ENCODE results near the gene PITX3. TPM values are rescaled to one million over a fixed set of nuclear protein-coding genes. Genes with fewer than 3 reads are reported as not detected.
"Not testable (repeated sequence)": the region's sequence is repeated elsewhere in the genome, so short reads cannot be mapped to it uniquely, and the experiment has no call there.

PITX3 gene
- total RNA-seq, 2 donors from 2014 or later, result not detected

DNA sequence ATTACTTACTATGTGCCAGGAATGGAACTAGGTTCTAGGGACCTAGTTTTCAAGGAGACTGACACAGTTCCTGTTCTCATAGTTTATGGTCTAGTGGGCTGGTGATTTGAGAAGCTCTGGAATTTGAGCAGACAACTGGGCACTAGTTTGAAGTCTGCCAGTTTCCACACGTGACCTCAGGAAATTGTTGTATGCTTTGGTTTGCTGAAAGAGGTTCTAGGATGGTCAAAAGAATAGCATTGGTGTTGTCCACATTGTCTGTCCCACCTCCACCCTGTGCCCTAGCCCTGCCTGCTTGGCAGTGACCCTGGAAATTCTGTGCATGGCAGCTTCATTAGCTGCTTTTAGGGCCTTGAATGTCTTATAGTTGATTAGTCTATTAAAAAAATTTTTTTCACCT, 32.8 kb upstream of the PITX3 start:
- peaks cover 20% of the 10 kb centered on the region for H3K4me1 Mint-ChIP-seq
- ATAC-seq (no peak), DNase-seq (no peak)
- no peak overlapping the region for H3K4me3 Mint-ChIP-seq
- H3K9me3 ChIP-seq (ENCODE audit: control insufficient read depth, low read length, poor library complexity, severe bottlenecking), result no peaks in the 10 kb centered on the region
- H3K27me3 Mint-ChIP-seq, result no peaks in the 10 kb centered on the region
- H3K36me3 Mint-ChIP-seq (ENCODE audit: low read depth), result no peaks in the 10 kb centered on the region
- no peak overlapping the region for H3K27ac Mint-ChIP-seq

GRCh38 chr10:102269017-102269416, 27.7 kb upstream of the PITX3 start:
- ATAC-seq (no peak), DNase-seq (no peak)
- no peaks in the 10 kb centered on the region for H3K9me3 ChIP-seq (ENCODE audit: control insufficient read depth, low read length, poor library complexity, severe bottlenecking)
- H3K4me3 Mint-ChIP-seq, result no peak overlapping the region
- H3K27me3 Mint-ChIP-seq, result no peaks in the 10 kb centered on the region
- H3K27ac Mint-ChIP-seq, result peak overlapping the region; percentile 49
- H3K36me3 Mint-ChIP-seq (ENCODE audit: low read depth), result peaks cover 2% of the 10 kb centered on the region
- peaks cover 36% of the 10 kb centered on the region for H3K4me1 Mint-ChIP-seq

- no peaks in the 10 kb centered on the region for H3K9me3 ChIP-seq (ENCODE audit: control insufficient read depth, low read length, poor library complexity, severe bottlenecking)
- Mint-ChIP-seq H3K27me3 (no peaks in the 10 kb centered on the region), H3K4me1 (peaks cover 32% of the 10 kb centered on the region), H3K27ac (no peak overlapping the region), H3K36me3 (ENCODE audit: low read depth) (peaks cover 2% of the 10 kb centered on the region), H3K4me3 (no peak overlapping the region)
- no peak for DNase-seq
- no peak for ATAC-seq
These were observed 27.1 kb upstream of the PITX3 start for GRCh38 chr10:102268375-102268888.

DNA sequence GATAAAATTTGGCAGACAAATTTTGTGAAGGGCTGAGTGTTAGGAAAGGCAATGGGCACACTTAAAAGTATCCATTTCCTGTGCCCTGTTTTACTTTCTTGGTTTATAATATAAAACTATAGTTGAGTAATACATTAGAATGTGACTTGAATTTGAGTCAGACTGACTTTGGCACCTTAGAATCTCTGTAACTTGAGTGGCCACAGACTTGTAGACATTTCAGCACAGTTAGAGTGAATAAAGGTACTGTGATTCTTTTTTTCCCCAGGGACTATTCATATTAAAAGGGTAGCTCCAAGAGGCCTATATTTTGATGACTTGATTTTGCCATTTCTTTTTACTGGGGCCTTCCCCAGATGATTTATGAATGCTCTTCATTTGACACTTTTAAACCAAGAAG, 26.4 kb upstream of the PITX3 start:
- Mint-ChIP-seq H3K4me3 (no peak overlapping the region), H3K4me1 (peaks cover 30% of the 10 kb centered on the region), H3K27ac (peak overlapping the region; percentile 72), H3K36me3 (ENCODE audit: low read depth) (peaks cover 2% of the 10 kb centered on the region), H3K27me3 (no peaks in the 10 kb centered on the region)
- DNase-seq, result no peak
- no peak for ATAC-seq
- no peaks in the 10 kb centered on the region for H3K9me3 ChIP-seq (ENCODE audit: control insufficient read depth, low read length, poor library complexity, severe bottlenecking)

DNA sequence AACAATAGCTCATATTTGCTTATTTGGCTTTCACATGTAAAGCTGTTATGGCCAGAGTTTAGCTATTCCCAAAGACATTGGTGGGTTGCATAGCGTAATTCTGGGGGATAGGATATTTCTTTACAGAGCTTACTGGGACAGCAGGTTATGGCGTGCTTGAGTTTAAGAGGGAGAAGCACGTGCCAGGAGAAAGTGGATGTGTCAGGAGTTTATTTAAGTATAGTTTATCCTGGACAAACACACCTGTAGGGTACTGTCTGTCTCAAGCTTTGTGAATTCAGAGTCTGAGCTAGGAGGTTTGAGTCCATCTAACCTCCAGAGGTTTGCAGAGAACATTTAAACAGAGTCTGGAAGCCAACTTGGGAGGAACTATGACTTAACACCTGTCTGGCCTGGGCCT, 25.4 kb upstream of the PITX3 start:
- H3K36me3 Mint-ChIP-seq (ENCODE audit: low read depth), result peaks cover 2% of the 10 kb centered on the region
- H3K4me3 Mint-ChIP-seq, result no peak overlapping the region
- H3K27ac Mint-ChIP-seq, result no peak overlapping the region

GRCh38 chr10:102264371-102264770, 23.1 kb upstream of the PITX3 start:
- Mint-ChIP-seq H3K4me3 (no peak overlapping the region), H3K27me3 (no peaks in the 10 kb centered on the region), H3K4me1 (peaks cover 28% of the 10 kb centered on the region), H3K36me3 (ENCODE audit: low read depth) (peaks cover 2% of the 10 kb centered on the region), H3K27ac (peak overlapping the region; percentile 60)
- no peaks in the 10 kb centered on the region for H3K9me3 ChIP-seq (ENCODE audit: control insufficient read depth, low read length, poor library complexity, severe bottlenecking)
- ATAC-seq (no peak), DNase-seq (no peak)

More for the DNA sequence above, 25.4 kb upstream of the PITX3 start:
- H3K9me3 ChIP-seq (ENCODE audit: control insufficient read depth, low read length, poor library complexity, severe bottlenecking), result no peaks in the 10 kb centered on the region
- no peaks in the 10 kb centered on the region for H3K27me3 Mint-ChIP-seq
- DNase-seq, result no peak
- ATAC-seq, result no peak
- peaks cover 28% of the 10 kb centered on the region for H3K4me1 Mint-ChIP-seq

DNA sequence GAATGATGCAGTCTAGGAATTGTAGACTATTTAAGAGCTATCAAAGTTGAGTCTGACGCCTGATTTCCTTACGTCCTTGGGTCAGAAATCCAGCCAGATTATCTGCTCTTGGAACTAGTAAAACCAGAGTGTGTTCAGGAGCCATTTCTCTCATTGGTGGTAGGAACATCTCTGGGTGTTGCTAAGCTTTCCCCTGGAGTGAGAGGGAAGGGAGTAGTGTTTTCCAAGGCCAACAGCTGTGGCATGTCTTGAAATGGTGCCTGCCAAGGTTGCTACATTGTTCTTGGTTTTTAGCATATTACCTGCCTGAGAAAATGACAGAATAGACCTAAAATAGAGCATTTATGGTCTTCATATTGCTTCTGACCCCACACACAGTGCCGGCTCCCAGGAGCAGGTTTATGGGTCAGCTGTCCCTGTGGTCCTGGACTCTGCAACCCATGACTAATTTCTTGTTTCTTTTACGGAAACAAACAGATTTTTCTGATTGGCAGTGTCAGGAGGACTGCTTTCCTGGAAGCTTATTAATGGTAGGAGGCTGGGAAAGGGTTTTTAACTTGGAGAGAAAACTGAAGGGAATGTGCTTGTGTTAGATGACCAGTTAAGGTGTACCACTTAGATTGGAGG, 21.5 kb upstream of the PITX3 start:
- no peaks in the 10 kb centered on the region for H3K27me3 Mint-ChIP-seq
- peaks cover 19% of the 10 kb centered on the region for H3K4me1 Mint-ChIP-seq
- DNase-seq (no peak), ATAC-seq (no peak)
- peaks cover 2% of the 10 kb centered on the region for H3K36me3 Mint-ChIP-seq (ENCODE audit: low read depth)
- no peaks in the 10 kb centered on the region for H3K9me3 ChIP-seq (ENCODE audit: control insufficient read depth, low read length, poor library complexity, severe bottlenecking)
- no peak overlapping the region for H3K27ac Mint-ChIP-seq
- H3K4me3 Mint-ChIP-seq, result no peak overlapping the region

DNA sequence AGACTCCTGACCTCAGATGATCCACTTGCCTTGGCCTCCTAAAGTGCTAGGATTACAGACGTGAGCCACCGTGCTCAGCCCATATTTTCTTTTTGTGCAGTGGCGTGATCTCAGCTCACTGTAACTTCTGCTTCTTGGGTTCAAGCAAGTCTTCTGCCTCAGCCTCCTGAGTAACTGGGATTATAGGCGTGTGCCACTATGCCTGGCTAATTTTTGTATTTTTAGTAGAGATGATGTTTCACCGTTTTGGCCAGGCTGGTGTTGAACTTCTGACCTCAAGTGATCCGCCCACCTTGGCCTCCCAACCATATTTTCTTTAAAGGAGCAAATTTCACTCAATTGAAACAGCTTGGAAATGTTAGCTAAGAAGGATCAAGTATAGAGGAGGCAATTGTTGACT, 20.5 kb upstream of the PITX3 start:
- H3K4me1 Mint-ChIP-seq, result peaks cover 16% of the 10 kb centered on the region
- no peaks in the 10 kb centered on the region for H3K9me3 ChIP-seq (ENCODE audit: control insufficient read depth, low read length, poor library complexity, severe bottlenecking)
- no peaks in the 10 kb centered on the region for H3K27me3 Mint-ChIP-seq
- DNase-seq, result no peak
- H3K4me3 Mint-ChIP-seq, result no peak overlapping the region
- H3K27ac Mint-ChIP-seq, result no peak overlapping the region
- ATAC-seq, result no peak
- H3K36me3 Mint-ChIP-seq (ENCODE audit: low read depth), result no peaks in the 10 kb centered on the region

- DNase-seq (no peak), ATAC-seq (no peak)
- Mint-ChIP-seq H3K36me3 (ENCODE audit: low read depth) (no peaks in the 10 kb centered on the region), H3K27ac (no peak overlapping the region), H3K4me1 (peaks cover 16% of the 10 kb centered on the region), H3K27me3 (no peaks in the 10 kb centered on the region), H3K4me3 (no peak overlapping the region)
- H3K9me3 ChIP-seq (ENCODE audit: control insufficient read depth, low read length, poor library complexity, severe bottlenecking), result no peaks in the 10 kb centered on the region
These were observed 19.9 kb upstream of the PITX3 start for GRCh38 chr10:102261196-102261595.

DNA sequence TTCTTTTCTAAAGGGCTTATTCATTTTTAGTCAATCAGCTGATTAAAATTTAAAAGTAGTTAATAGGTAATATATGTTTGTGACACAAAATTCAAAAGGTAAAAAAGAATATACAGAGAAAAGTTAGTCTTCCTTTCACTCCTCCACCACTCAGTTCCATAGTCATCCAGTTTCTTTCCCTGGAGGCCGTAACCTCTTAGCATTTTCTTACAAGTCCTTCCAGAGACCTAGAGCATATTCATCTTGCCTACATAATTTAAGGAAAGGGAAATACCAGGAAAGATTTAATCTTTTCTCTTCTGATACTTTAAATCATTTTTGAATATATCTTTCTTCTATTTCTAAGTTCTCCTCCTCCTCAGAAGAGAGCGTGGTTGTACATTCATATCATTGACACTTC, 14.1 kb upstream of the PITX3 start:
- no peaks in the 10 kb centered on the region for H3K9me3 ChIP-seq (ENCODE audit: control insufficient read depth, low read length, poor library complexity, severe bottlenecking)
- no peaks in the 10 kb centered on the region for H3K27me3 Mint-ChIP-seq
- peaks cover 13% of the 10 kb centered on the region for H3K4me1 Mint-ChIP-seq
- no peak overlapping the region for H3K4me3 Mint-ChIP-seq
- DNase-seq, result no peak
- H3K36me3 Mint-ChIP-seq (ENCODE audit: low read depth), result no peaks in the 10 kb centered on the region
- no peak for ATAC-seq
- H3K27ac Mint-ChIP-seq, result no peak overlapping the region

- Mint-ChIP-seq H3K27me3 (no peaks in the 10 kb centered on the region), H3K4me3 (no peak overlapping the region), H3K4me1 (peaks cover 13% of the 10 kb centered on the region), H3K36me3 (ENCODE audit: low read depth) (no peaks in the 10 kb centered on the region), H3K27ac (no peak overlapping the region)
- H3K9me3 ChIP-seq (ENCODE audit: control insufficient read depth, low read length, poor library complexity, severe bottlenecking), result no peaks in the 10 kb centered on the region
- no peak for DNase-seq
- no peak for ATAC-seq
These were observed 13.1 kb upstream of the PITX3 start for GRCh38 chr10:102254426-102254825.

DNA sequence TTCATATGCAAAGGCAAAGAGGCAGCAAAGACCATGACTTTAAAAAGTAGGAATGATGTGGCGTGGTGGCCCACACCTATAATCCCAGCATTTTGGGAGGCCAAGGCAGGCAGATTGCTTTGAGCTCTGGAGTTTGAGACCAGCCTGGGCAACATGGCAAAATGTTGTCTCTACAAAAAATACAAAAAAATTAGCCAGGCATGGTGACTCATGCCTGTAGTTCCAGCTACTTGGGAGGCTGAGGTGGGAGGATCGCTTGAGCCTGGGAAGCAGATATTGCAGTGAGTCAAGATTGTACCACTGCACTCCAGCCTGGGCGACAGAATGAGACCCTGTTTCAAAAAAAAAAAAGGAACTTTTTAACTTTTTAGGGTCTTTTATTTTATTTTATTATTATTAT, 11.2 kb upstream of the PITX3 start:
- H3K9me3 ChIP-seq (ENCODE audit: control insufficient read depth, low read length, poor library complexity, severe bottlenecking); H3K27ac Mint-ChIP-seq; H3K27me3 Mint-ChIP-seq; H3K4me3 Mint-ChIP-seq; H3K36me3 Mint-ChIP-seq (ENCODE audit: low read depth); ATAC-seq; DNase-seq: not testable (repeated sequence)
- H3K4me1 Mint-ChIP-seq, result peaks cover 20% of the 10 kb centered on the region

DNA sequence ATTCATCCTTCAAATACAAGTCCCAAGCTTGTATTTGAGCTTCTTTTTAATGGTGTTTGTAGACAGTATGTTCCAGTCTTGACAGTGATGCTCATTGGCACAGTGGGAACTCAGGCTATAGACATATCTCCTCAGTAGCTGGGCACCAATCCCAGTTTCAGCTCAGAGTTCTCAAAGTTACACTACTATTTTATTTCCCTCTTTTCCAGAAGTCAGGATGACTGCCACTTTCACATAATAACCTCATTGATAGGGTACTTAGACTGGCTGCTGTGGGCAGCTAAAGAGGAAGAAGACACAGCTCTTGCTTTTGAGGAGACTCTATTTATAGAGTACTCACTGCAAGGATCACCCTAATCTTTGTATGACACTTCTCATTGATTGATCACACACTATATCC, 6.4 kb upstream of the PITX3 start:
- Mint-ChIP-seq H3K4me1 (peaks cover 40% of the 10 kb centered on the region), H3K4me3 (peak overlapping the region; percentile 96), H3K36me3 (ENCODE audit: low read depth) (no peaks in the 10 kb centered on the region), H3K27ac (peak overlapping the region; percentile 60), H3K27me3 (no peaks in the 10 kb centered on the region)
- DNase-seq (no peak), ATAC-seq (no peak)
- H3K9me3 ChIP-seq (ENCODE audit: control insufficient read depth, low read length, poor library complexity, severe bottlenecking), result no peaks in the 10 kb centered on the region

- Mint-ChIP-seq H3K36me3 (ENCODE audit: low read depth) (peaks cover 4% of the 10 kb centered on the region), H3K27me3 (peaks cover 8% of the 10 kb centered on the region), H3K4me1 (peaks cover 44% of the 10 kb centered on the region), H3K4me3 (peak overlapping the region; percentile 96), H3K27ac (peak overlapping the region; percentile 98)
- no peak for ATAC-seq
- no peaks in the 10 kb centered on the region for H3K9me3 ChIP-seq (ENCODE audit: control insufficient read depth, low read length, poor library complexity, severe bottlenecking)
- DNase-seq, result no peak
These were observed 4.9 kb upstream of the PITX3 start for GRCh38 chr10:102246261-102246660.
